Neural crest cell (in vitro differentiated cells): ENCODE data around the gene DHODH. TPM values are rescaled to one million over a fixed set of nuclear protein-coding genes. Genes with fewer than 3 reads are reported as not detected.
"Not testable (repeated sequence)": the region's sequence is repeated elsewhere in the genome, so short reads cannot be mapped to it uniquely, and the experiment has no call there.

Source experiments
- DNase-seq: peaks from one replicate; pipeline ENCODE4 v3.0.0; 2021; ENCODE audit warnings: low read depth, mixed read lengths, low spot score
- H3K27ac Mint-ChIP-seq: one replicate; pipeline ENCODE4 v1.8.0; 2021; ENCODE audit warnings: mild to moderate bottlenecking, mixed read lengths; ENCODE audit not compliant: unreplicated experiment
- H3K27me3 Mint-ChIP-seq: 2 replicates; pipeline ENCODE4 v1.8.0; 2021; ENCODE audit warnings: low read depth, mild to moderate bottlenecking, mixed read lengths
- H3K36me3 Mint-ChIP-seq: 2 replicates; pipeline ENCODE4 v1.8.0; 2021; ENCODE audit warnings: low read depth, mild to moderate bottlenecking, mixed read lengths
- H3K4me1 Mint-ChIP-seq: 2 replicates; pipeline ENCODE4 v1.8.0; 2021; ENCODE audit warnings: mixed read lengths
- H3K4me3 Mint-ChIP-seq: one replicate; pipeline ENCODE4 v1.8.0; 2021; ENCODE audit warnings: mild to moderate bottlenecking, mixed read lengths
- H3K9me3 Mint-ChIP-seq: 2 replicates; pipeline ENCODE4 v1.8.0; 2021; ENCODE audit warnings: mixed read lengths
- total RNA-seq: library from RNA; stranded (reverse); gene quantifications from 2 replicates; pipeline ENCODE4 v1.2.1, GENCODE V29; 2021
- TF ChIP-seq, protein P1 (sequence below): fragments of 200-600 bp; sonication (generic); conservative IDR thresholded peaks from 2 replicates; pipeline ENCODE4 v1.5.0; 2021; ENCODE audit warnings: antibody characterized with exemption, mild to moderate bottlenecking

The DHODH gene
- total RNA-seq, 1 donor from 2014 or later, result 16.1 TPM

DNA sequence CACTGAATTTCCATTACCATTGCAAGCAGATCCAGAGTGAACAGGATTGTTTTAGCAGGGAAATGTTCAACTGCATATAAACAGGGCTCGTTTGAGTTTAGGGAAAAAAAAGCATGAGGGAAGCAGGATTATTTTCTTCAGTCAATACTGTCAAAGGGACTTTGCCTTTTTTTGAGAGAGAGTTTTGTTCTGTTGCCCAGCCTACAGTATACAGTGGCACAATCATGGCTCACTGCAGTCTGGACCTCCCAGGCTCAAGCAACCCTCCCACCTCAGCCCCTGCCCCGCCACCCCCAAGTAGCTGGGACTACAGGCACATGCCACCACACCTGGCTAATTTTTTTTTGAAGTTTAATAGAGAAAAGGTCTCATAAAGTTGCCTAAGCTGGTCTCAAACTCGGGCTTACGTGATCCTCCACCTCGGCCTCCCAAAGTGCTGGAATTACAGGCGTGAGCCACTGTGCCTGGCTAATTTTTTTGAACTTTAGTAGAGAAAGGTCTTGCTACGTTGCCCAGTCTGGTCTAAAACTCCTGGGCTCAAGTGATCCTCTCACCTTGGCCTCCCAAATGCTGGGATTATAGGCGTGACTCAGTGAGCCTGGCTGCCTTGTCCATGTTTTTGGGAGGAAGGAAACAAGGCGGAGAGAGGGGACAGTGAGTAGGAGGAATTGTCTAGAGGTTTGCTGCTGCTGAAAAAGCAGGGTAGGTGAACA is 23.1 kb upstream of the DHODH start:
- Mint-ChIP-seq H3K4me3 (no peak overlapping the region), H3K9me3 (no peaks in the 10 kb centered on the region), H3K36me3 (no peaks in the 10 kb centered on the region), H3K27ac (no peak overlapping the region), H3K27me3 (peaks cover 42% of the 10 kb centered on the region), H3K4me1 (no peaks in the 10 kb centered on the region)
- TF ChIP-seq, protein P1, sequence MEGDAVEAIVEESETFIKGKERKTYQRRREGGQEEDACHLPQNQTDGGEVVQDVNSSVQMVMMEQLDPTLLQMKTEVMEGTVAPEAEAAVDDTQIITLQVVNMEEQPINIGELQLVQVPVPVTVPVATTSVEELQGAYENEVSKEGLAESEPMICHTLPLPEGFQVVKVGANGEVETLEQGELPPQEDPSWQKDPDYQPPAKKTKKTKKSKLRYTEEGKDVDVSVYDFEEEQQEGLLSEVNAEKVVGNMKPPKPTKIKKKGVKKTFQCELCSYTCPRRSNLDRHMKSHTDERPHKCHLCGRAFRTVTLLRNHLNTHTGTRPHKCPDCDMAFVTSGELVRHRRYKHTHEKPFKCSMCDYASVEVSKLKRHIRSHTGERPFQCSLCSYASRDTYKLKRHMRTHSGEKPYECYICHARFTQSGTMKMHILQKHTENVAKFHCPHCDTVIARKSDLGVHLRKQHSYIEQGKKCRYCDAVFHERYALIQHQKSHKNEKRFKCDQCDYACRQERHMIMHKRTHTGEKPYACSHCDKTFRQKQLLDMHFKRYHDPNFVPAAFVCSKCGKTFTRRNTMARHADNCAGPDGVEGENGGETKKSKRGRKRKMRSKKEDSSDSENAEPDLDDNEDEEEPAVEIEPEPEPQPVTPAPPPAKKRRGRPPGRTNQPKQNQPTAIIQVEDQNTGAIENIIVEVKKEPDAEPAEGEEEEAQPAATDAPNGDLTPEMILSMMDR, result no peak
- no peak for DNase-seq

DNA sequence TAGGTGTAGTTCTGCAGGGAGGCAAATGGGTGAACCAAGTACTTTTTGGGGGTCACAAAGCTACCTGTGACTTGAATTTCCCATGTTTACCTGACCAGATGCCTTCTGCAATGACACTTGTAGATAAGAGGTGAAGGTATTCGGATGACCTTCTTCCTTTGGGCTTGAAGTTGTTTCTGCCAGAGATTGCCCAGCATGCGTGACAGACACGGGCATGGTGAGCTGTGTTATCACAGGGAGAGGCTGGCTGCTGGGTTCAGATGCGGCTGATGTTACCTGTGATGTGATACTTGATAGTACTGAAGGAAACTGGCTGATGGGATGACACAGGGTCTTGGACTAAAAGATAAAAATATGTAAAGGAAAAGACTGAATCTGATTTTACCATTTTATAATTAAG is 22.4 kb upstream of the DHODH start:
- DNase-seq, result no peak
- Mint-ChIP-seq H3K27ac (no peak overlapping the region), H3K36me3 (no peaks in the 10 kb centered on the region), H3K27me3 (peaks cover 42% of the 10 kb centered on the region), H3K9me3 (no peaks in the 10 kb centered on the region), H3K4me3 (no peak overlapping the region), H3K4me1 (no peaks in the 10 kb centered on the region)
- TF ChIP-seq, protein P1, result no peak

DNA sequence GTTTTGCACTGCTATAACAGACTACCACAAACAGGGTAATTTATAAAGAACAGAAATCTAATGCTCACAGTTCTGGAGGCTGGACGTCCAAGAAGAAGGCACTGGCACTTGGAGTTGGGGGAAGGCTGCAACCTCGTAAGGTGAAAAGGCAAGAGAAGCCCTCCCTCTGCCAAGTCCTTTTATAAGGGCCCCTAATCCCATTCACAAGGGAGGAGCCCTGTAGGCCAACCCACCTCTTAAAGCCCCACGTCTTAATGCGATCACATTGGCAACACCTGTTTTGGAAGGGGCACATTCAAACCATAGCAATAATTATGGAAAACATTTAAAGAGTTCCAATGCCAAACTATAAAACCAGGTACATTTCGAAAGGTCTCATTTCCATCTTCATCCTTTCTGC is 13.5 kb upstream of the DHODH start:
- no peak overlapping the region for H3K4me3 Mint-ChIP-seq
- H3K4me1 Mint-ChIP-seq, result no peaks in the 10 kb centered on the region
- DNase-seq, result no peak
- H3K27me3 Mint-ChIP-seq, result peaks cover 56% of the 10 kb centered on the region
- TF ChIP-seq, protein P1, result no peak
- no peak overlapping the region for H3K27ac Mint-ChIP-seq
- H3K9me3 Mint-ChIP-seq, result no peaks in the 10 kb centered on the region
- H3K36me3 Mint-ChIP-seq, result no peaks in the 10 kb centered on the region

DNA sequence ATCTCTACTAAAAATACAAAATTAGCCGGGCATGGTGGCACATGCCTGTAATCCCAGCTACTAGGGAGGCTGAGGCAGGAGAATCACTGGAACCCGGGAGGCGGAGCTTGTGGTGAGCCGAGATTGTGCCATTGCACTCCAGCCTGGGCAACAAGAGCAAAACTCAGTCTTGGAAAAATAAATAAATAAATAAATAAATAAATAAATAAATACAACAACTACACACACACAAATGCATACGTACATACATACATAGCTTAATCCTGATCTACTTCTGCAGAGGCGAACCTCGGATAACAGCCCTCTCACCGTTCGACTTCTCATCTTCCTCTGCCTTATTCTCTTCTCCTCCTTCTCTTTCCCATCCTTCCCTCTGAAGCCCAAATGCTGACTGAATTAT is 11.0 kb upstream of the DHODH start:
- H3K4me1 Mint-ChIP-seq, DNase-seq, H3K36me3 Mint-ChIP-seq, H3K4me3 Mint-ChIP-seq, H3K9me3 Mint-ChIP-seq: not testable (repeated sequence)
- Mint-ChIP-seq H3K27me3 (peaks cover 37% of the 10 kb centered on the region), H3K27ac (peak overlapping the region; percentile 53)

DNA sequence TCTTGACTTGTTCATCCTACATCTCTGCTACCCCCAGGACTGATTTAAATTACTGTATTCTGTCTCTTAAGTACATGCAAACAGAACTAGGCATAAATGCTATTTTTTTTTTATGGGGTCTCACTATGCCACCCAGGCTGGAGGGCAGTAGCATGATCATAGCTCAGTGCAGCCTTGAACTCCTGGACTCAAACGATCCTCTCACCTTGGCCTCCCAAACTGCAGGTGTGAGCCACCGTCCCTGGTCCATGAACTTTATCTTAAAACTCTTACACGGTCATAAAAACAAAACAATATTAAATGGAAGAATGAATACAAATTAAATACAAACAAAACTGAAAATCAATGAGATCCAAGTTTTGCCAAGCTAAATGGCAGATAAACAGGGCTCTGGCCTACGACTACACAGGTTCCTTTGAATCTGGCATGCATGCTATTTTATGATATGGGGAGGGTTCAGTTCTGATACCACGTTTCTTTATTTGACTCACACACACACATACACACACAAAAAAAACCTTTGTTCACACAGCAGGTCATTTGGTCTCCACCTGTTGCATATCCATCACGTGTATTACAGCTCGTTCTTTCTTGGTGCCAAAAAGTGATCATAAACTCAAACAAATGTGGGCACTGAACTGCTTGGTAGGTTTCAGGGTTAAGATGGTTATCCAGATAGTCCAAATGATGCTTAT is 7.2 kb upstream of the DHODH start:
- Mint-ChIP-seq H3K9me3 (no peaks in the 10 kb centered on the region), H3K27ac (no peak overlapping the region), H3K36me3 (no peaks in the 10 kb centered on the region), H3K27me3 (peaks cover 41% of the 10 kb centered on the region), H3K4me3 (no peak overlapping the region), H3K4me1 (no peaks in the 10 kb centered on the region)
- no peak for DNase-seq
- TF ChIP-seq, protein P1, result no peak

DNA sequence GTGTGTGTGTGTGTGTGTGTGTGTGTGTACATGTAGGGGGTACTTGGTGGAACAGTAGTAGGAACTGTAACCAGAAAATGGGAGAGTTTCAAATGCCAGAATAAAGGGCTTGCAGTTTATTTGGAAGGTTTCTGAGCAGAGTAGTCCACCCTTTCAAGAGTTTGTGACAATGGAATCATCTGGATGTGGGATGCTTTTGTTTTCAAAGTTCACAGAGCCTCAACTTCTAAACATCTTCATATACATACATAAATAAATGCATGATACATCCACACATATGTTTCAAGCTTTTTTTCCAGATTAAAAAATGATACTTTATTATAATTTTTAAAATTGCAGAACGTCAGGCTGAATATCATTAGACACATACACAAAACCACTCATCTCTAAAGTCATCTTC is 5.9 kb upstream of the DHODH start:
- Mint-ChIP-seq H3K4me3 (no peak overlapping the region), H3K4me1 (no peaks in the 10 kb centered on the region), H3K36me3 (no peaks in the 10 kb centered on the region), H3K27ac (no peak overlapping the region), H3K9me3 (no peaks in the 10 kb centered on the region), H3K27me3 (peaks cover 40% of the 10 kb centered on the region)
- TF ChIP-seq, protein P1, result no peak
- no peak for DNase-seq

DNA sequence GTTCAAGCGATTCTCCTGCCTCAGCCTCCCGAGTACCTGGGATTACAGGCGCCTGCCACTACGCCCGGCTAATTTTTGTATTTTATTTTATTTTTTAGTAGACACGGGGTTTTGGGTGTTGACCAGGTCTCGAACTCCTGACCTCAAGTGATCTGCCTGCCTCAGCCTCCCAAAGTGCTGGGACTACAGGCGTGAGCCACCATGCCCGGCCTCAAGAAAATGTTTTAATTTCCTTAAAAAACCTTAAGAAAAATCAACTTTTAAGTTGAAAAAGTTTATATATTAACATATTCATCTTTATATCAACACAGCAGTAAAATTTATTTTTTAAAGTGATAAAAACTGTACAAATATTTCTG is 500 bp upstream of the DHODH start:
- H3K9me3 Mint-ChIP-seq, H3K36me3 Mint-ChIP-seq, H3K4me1 Mint-ChIP-seq, H3K27ac Mint-ChIP-seq, DNase-seq: not testable (repeated sequence)
- Mint-ChIP-seq H3K4me3 (peak overlapping the region; percentile 93), H3K27me3 (peaks cover 29% of the 10 kb centered on the region)
